SU-DHL-6 (cell line): ENCODE measurements around the gene PRKN.

Source experiments
- H2AFZ ChIP-seq: fragments of 200-600 bp; sonication (generic); 2 replicates; pipeline ENCODE4 v1.6.1; 2014; ENCODE audit warnings: low read depth, mild to moderate bottlenecking, moderate library complexity, mixed read lengths, antibody characterized with exemption, low read length; ENCODE audit not compliant: severe bottlenecking
- H3F3A ChIP-seq: fragments of 200-600 bp; shearing (Covaris generic); 2 replicates; pipeline ENCODE4 v1.6.0; 2016; ENCODE audit warnings: antibody characterized with exemption, mild to moderate bottlenecking; ENCODE audit not compliant: insufficient read depth
- H3K27ac ChIP-seq: fragments of 200-600 bp; sonication (generic); 2 replicates; pipeline ENCODE4 v1.5.1; 2016; ENCODE audit warnings: low read depth, mild to moderate bottlenecking, low read length, moderate library complexity, mixed read lengths
- H3K27me3 ChIP-seq: fragments of 200-600 bp; sonication (generic), shearing (Covaris generic); 2 replicates; pipeline ENCODE4 v1.6.0; 2014; ENCODE audit warnings: mild to moderate bottlenecking, low read length
- H3K36me3 ChIP-seq: fragments of 200-600 bp; sonication (generic); 2 replicates; pipeline ENCODE4 v1.6.1; 2014; ENCODE audit warnings: mild to moderate bottlenecking, low read length, mixed read lengths
- H3K4me2 ChIP-seq: fragments of 300-600, 200-600 bp; shearing (Covaris generic), sonication (generic); 2 replicates; pipeline ENCODE4 v1.6.0; 2014; ENCODE audit warnings: low read length, low read depth, mild to moderate bottlenecking; ENCODE audit not compliant: poor library complexity, severe bottlenecking
- H3K4me3 ChIP-seq: fragments of 200-600 bp; sonication (generic); 2 replicates; pipeline ENCODE4 v1.5.1; 2014; ENCODE audit warnings: antibody characterized with exemption, low read length, mild to moderate bottlenecking, mixed read lengths; ENCODE audit not compliant: insufficient read depth, poor library complexity, severe bottlenecking
- H3K79me2 ChIP-seq: fragments of 200-600 bp; sonication (generic); 2 replicates; pipeline ENCODE4 v1.6.1; 2014; ENCODE audit warnings: mild to moderate bottlenecking, low read length, moderate library complexity; ENCODE audit not compliant: insufficient read depth
- H3K9ac ChIP-seq: fragments of 200-600 bp; sonication (generic); 2 replicates; pipeline ENCODE4 v1.7.0; 2014; ENCODE audit warnings: mild to moderate bottlenecking, low read length
- H3K9me2 ChIP-seq: fragments of 200-600 bp; sonication (generic); replicated peaks from 2 replicates; pipeline ENCODE4 v1.6.1; 2014; ENCODE audit warnings: low read length; ENCODE audit not compliant: insufficient read depth
- H3K9me3 ChIP-seq: fragments of 200-600 bp; sonication (generic); 2 replicates; pipeline ENCODE4 v1.6.1; 2014; ENCODE audit warnings: low read length, mixed read lengths; ENCODE audit not compliant: insufficient read depth
- H4K20me1 ChIP-seq: fragments of 200-600 bp; sonication (generic); 2 replicates; pipeline ENCODE4 v1.6.1; 2014; ENCODE audit warnings: low read depth, mild to moderate bottlenecking, antibody characterized with exemption, low read length, moderate library complexity, mixed read lengths
- EZH2phosphoT487 ChIP-seq: fragments of 200-600 bp; sonication (generic), shearing (Covaris generic); conservative IDR thresholded peaks from 2 replicates; pipeline ENCODE4 v1.6.1; 2018; ENCODE audit warnings: mild to moderate bottlenecking, antibody characterized with exemption, low read length, moderate library complexity, mixed read lengths
- TF ChIP-seq, protein P1 (sequence below): fragments of 200-600 bp; sonication (generic); IDR thresholded peaks from one replicate; pipeline ENCODE4 v1.5.1; 2017; ENCODE audit warnings: antibody characterized with exemption, mild to moderate bottlenecking, low read length, moderate library complexity; ENCODE audit not compliant: insufficient read depth, poor library complexity, severe bottlenecking

The PRKN gene

DNA sequence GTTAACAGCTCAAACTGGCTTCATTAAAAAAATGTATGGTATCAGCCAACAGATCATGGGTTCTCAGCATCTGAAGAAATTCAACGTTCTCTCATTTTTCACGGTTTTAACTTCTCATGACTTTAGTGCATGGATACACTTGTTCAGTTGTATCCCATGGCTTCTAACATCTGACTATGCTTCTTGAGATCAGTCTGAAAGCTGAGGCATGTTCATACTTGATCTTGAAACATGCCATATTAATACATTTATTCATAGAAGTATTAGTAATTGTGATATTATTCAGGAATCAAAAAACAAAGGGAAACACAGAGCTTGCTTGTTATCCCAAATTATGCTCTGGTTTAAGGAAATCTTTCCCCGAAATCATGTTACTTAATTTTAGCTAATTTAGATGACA, 649.4 kb downstream of the PRKN start:
- no peak overlapping the region for H3K27ac ChIP-seq
- no peak overlapping the region for H3K4me3 ChIP-seq
- H3K4me2 ChIP-seq = no peak overlapping the region
- TF ChIP-seq, protein P1, sequence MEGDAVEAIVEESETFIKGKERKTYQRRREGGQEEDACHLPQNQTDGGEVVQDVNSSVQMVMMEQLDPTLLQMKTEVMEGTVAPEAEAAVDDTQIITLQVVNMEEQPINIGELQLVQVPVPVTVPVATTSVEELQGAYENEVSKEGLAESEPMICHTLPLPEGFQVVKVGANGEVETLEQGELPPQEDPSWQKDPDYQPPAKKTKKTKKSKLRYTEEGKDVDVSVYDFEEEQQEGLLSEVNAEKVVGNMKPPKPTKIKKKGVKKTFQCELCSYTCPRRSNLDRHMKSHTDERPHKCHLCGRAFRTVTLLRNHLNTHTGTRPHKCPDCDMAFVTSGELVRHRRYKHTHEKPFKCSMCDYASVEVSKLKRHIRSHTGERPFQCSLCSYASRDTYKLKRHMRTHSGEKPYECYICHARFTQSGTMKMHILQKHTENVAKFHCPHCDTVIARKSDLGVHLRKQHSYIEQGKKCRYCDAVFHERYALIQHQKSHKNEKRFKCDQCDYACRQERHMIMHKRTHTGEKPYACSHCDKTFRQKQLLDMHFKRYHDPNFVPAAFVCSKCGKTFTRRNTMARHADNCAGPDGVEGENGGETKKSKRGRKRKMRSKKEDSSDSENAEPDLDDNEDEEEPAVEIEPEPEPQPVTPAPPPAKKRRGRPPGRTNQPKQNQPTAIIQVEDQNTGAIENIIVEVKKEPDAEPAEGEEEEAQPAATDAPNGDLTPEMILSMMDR = no peak
- TF ChIP-seq EZH2phosphoT487 = no peak
- H3K9ac ChIP-seq = no peak overlapping the region
- no peak overlapping the region for H2AFZ ChIP-seq
- no peaks in the 10 kb centered on the region for H3F3A ChIP-seq
- H3K9me2 ChIP-seq = no peaks in the 10 kb centered on the region
- no peaks in the 10 kb centered on the region for H3K9me3 ChIP-seq
- no peaks in the 10 kb centered on the region for H3K36me3 ChIP-seq
- no peaks in the 10 kb centered on the region for H4K20me1 ChIP-seq
- no peaks in the 10 kb centered on the region for H3K79me2 ChIP-seq
- H3K27me3 ChIP-seq = no peaks in the 10 kb centered on the region

DNA sequence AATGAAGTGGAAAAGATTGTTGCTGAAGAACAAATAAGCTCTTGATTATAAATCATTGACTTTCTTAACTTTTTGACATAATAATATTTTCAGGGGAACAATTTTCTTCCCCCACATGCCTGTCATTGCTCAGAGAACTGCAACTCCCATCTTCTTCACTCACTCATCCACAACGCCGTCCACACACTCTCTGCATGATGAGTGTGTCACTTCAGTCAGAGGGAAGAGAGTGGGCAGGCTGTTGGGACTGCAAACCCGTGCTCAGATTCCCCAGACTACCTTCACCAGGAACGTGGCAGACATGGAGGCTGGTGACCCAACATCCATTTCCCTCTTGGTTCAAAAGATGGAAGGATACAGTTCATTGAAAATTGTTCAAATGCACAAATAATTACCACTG, 650.8 kb downstream of the PRKN start:
- H4K20me1 ChIP-seq = no peaks in the 10 kb centered on the region
- no peak overlapping the region for H3K27ac ChIP-seq
- no peak overlapping the region for H3K4me3 ChIP-seq

GRCh38 chr6:162074641-162075275, 652.8 kb downstream of the PRKN start:
- TF ChIP-seq, protein P1 = no peak
- no peak for TF ChIP-seq EZH2phosphoT487
- Histone ChIP-seq H3K79me2 (no peaks in the 10 kb centered on the region), H3K36me3 (no peaks in the 10 kb centered on the region), H3K9ac (no peak overlapping the region), H3K9me3 (no peaks in the 10 kb centered on the region), H3K27me3 (no peaks in the 10 kb centered on the region), H4K20me1 (no peaks in the 10 kb centered on the region), H3K4me2 (no peak overlapping the region), H3K9me2 (no peaks in the 10 kb centered on the region), H3K27ac (no peak overlapping the region), H2AFZ (no peak overlapping the region), H3K4me3 (no peak overlapping the region), H3F3A (no peaks in the 10 kb centered on the region)

More for the DNA sequence above, 650.8 kb downstream of the PRKN start:
- Histone ChIP-seq H3K4me2 (no peak overlapping the region), H3K9me3 (no peaks in the 10 kb centered on the region), H3K9ac (no peak overlapping the region), H3F3A (no peaks in the 10 kb centered on the region), H2AFZ (no peak overlapping the region), H3K79me2 (no peaks in the 10 kb centered on the region), H3K36me3 (no peaks in the 10 kb centered on the region), H3K9me2 (no peaks in the 10 kb centered on the region), H3K27me3 (no peaks in the 10 kb centered on the region)
- no peak for TF ChIP-seq EZH2phosphoT487
- TF ChIP-seq, protein P1 = no peak
